Neural cell (in vitro differentiated cells): ENCODE data around the gene KIF20B.
"Not testable (repeated sequence)": the region's sequence is repeated elsewhere in the genome, so short reads cannot be mapped to it uniquely, and the experiment has no call there.

Experiments
- EZH2 ChIP-seq: fragments of 200-600, 300-800 bp; shearing (Covaris generic), sonication (generic); IDR thresholded peaks from 2 replicates; pipeline ENCODE4 v1.6.1; 2014; ENCODE audit warnings: antibody characterized with exemption, low read length, borderline replicate concordance, mild to moderate bottlenecking; ENCODE audit not compliant: insufficient read depth, poor library complexity, severe bottlenecking
- RAD21 ChIP-seq: fragments of 450-650 bp; conservative IDR thresholded peaks from 2 replicates; pipeline ENCODE4 v1.6.1; 2014; ENCODE audit warnings: antibody characterized with exemption, mild to moderate bottlenecking, moderate library complexity

GRCh38 chr10:89763671-89764070, 62.3 kb downstream of the KIF20B start:
- not testable (repeated sequence) for TF ChIP-seq EZH2, RAD21
